ENCODE results near the gene TRERF1. TPM values are rescaled to one million over a fixed set of nuclear protein-coding genes. Genes with fewer than 3 reads are reported as not detected.

The TRERF1 gene
- total and polyA plus RNA-seq, 9 donors, result 5.1 to 13.8 (median 9.7) TPM

DNA sequence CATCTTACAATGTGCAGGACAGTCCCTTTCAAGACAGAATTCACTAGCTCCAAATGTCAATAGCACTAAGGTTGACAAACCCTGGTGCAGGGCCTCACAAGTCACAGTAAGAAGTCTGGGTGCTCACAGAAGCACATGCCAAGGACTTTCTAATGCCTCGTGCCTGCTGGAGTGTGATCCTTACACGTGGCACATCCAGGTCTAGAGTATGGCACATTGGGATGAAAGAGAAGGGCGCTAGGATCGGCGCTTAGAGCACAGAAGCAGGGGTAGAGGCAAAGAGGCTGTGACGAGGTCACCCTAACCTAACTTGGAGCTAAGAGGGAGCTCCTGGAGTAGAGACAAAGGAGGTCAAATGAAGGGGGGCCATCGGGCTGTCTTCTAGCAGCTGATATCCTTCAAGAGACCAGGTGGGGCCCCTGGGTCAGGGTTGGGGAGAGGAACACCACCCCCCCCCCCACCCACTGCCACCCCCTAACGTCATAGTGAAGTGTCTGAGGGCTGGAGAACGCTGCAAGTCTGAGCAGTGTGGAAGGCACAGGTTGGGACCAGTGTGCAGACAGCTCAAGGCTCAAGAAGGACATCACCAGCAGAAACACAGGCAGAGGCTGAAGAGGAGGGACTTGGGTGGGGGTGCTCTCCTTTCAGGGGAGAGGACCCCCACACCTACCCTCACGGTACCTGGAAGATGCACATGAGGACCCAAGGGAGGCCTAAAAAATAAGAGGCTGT lies 136.3 kb downstream of the TRERF1 start:
- 98% methylated on average over 6 of the region's 10 CpGs for WGBS (ENCODE audit: insufficient coverage)
- no peaks in the 10 kb centered on the region for H3K9me3 ChIP-seq (replicated peaks; ENCODE audit: control insufficient read depth, low read depth, low read length)
- no peak overlapping the region for H3K27ac ChIP-seq (ENCODE audit: low read length)
- H3K4me3 ChIP-seq (ENCODE audit: low read length), result no peak overlapping the region
- H3K4me1 ChIP-seq (ENCODE audit: control insufficient read depth, insufficient read depth, low read length), result peaks cover 13% of the 10 kb centered on the region
- peaks cover 4% of the 10 kb centered on the region for H3K36me3 ChIP-seq (ENCODE audit: control insufficient read depth, insufficient read depth, low read length)
- H3K27me3 ChIP-seq (ENCODE audit: control insufficient read depth, insufficient read depth, low read length), result no peaks in the 10 kb centered on the region
- DNase-seq, result no peak

DNA sequence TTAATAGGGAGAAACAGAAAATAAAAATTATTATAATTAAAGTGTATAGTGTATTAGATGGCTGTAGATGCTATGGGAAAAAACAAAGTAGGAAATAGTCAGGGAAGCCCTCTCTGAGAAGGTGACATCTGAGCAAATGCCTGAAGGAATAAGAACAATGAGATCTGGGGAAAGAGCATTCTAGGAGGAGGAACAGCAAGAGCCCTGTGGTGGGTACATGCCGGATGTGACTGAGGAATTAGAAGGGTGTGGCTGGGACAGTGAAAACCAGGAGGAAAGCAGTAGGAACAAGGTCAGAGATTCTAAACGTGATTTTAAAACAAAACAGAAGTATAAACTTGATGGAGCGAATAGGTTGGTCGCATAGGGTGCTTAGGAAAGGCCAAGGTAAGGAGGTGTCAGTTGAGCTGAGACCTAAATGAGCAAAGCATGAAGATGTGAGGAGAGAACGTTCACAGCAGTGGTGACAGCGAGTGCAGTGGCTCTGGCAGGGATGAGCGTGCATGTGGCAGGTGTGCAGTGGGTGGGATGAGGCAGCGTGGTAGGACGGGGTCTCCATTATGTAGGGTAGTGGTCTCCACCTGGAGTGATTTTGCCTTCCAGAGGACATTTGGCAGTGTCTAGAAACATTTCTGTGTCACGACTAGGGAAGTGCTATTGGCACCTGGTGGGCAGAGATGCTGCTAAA lies 137.0 kb downstream of the TRERF1 start:
- 89% methylated on average over 9 of the region's 10 CpGs for WGBS (ENCODE audit: insufficient coverage)
- H3K27me3 ChIP-seq (ENCODE audit: control insufficient read depth, insufficient read depth, low read length), result no peaks in the 10 kb centered on the region
- no peaks in the 10 kb centered on the region for H3K9me3 ChIP-seq (replicated peaks; ENCODE audit: control insufficient read depth, low read depth, low read length)
- no peak overlapping the region for H3K27ac ChIP-seq (ENCODE audit: low read length)
- peaks cover 13% of the 10 kb centered on the region for H3K4me1 ChIP-seq (ENCODE audit: control insufficient read depth, insufficient read depth, low read length)
- H3K36me3 ChIP-seq (ENCODE audit: control insufficient read depth, insufficient read depth, low read length), result peaks cover 4% of the 10 kb centered on the region
- DNase-seq, result no peak
- H3K4me3 ChIP-seq (ENCODE audit: low read length), result no peak overlapping the region

DNA sequence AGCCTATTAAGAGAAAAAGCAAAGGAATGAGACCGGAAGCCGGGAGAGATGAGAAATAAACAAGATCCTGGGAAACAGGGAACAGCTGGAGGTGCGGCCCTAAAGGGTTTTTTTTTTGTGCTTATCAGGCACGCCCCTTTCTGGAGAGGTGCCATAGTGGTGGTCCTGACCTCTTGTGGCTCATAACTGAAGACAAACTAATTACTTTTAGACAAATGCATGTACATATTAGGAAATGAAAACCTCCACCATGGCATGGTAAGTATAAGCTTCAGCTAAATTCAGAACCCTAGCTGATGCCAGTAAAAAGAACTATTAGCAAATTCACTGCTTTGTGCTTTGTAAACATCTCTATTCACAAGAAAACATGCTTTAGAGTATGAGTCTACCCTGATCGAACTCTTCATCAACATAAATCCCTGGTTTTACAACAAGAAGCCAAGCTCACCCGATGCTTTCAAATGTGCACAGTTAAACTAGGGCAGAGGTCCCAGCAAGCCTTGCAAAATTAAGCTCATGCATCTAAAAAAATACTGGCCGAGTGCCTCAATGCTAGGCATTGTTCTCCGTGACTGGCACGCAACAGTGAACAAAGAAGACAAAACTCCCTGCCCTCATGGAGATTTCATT lies 137.7 kb downstream of the TRERF1 start:
- peaks cover 13% of the 10 kb centered on the region for H3K4me1 ChIP-seq (ENCODE audit: control insufficient read depth, insufficient read depth, low read length)
- H3K9me3 ChIP-seq (replicated peaks; ENCODE audit: control insufficient read depth, low read depth, low read length), result no peaks in the 10 kb centered on the region
- H3K27me3 ChIP-seq (ENCODE audit: control insufficient read depth, insufficient read depth, low read length), result no peaks in the 10 kb centered on the region
- no peak overlapping the region for H3K4me3 ChIP-seq (ENCODE audit: low read length)
- no peak overlapping the region for H3K27ac ChIP-seq (ENCODE audit: low read length)
- WGBS (ENCODE audit: insufficient coverage), result 59% methylated on average over 5 of the region's 9 CpGs
- peaks cover 4% of the 10 kb centered on the region for H3K36me3 ChIP-seq (ENCODE audit: control insufficient read depth, insufficient read depth, low read length)
- peak; percentile 59 for DNase-seq

DNA sequence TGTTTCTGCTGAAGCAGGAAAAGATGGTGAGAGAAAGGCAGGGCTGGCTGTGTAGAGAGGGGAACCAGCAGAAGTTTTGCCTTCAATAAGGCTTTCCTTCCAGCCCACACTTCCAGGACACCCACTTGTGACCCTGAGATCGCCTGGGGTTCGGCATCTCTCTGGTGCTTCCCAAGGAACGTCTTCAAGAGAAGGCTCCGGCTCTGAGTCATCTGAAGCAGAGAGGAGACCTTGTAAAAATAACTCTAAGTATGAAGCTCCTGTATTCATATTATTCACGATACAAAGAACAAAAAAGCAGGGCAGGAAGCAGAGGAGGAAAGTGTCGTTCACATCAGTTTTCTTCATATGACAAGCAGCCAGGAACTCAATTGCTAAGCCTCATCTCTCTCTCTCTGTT lies 138.7 kb downstream of the TRERF1 start:
- no peak for DNase-seq
- H3K9me3 ChIP-seq (replicated peaks; ENCODE audit: control insufficient read depth, low read depth, low read length), result no peaks in the 10 kb centered on the region
- no CpG with 5 or more reads among the region's 6 CpGs for WGBS (ENCODE audit: insufficient coverage)
- peaks cover 13% of the 10 kb centered on the region for H3K4me1 ChIP-seq (ENCODE audit: control insufficient read depth, insufficient read depth, low read length)
- H3K27me3 ChIP-seq (ENCODE audit: control insufficient read depth, insufficient read depth, low read length), result no peaks in the 10 kb centered on the region
- H3K4me3 ChIP-seq (ENCODE audit: low read length), result no peak overlapping the region
- H3K36me3 ChIP-seq (ENCODE audit: control insufficient read depth, insufficient read depth, low read length), result no peaks in the 10 kb centered on the region
- no peak overlapping the region for H3K27ac ChIP-seq (ENCODE audit: low read length)

DNA sequence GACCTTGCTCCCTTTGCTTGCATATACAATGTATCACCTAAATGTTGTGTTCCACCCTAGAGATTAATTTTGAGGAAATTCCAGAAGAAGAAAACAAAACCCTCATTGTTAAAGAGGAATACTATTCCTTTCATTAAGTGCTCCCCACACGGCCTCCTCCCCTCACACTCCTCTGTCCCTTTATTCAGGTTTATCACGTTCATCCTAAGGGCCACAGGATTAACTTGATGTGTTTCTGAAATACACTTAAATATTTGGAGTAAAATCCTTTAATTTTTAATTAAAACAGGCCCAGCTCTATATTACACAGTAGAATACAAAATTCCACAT lies 144.6 kb downstream of the TRERF1 start:
- Histone ChIP-seq H3K27ac (ENCODE audit: low read length) (no peak overlapping the region), H3K4me1 (ENCODE audit: control insufficient read depth, insufficient read depth, low read length) (peaks cover 19% of the 10 kb centered on the region), H3K36me3 (ENCODE audit: control insufficient read depth, insufficient read depth, low read length) (no peaks in the 10 kb centered on the region), H3K9me3 (replicated peaks; ENCODE audit: control insufficient read depth, low read depth, low read length) (no peaks in the 10 kb centered on the region), H3K27me3 (ENCODE audit: control insufficient read depth, insufficient read depth, low read length) (no peaks in the 10 kb centered on the region), H3K4me3 (ENCODE audit: low read length) (no peak overlapping the region)
- WGBS (ENCODE audit: insufficient coverage), result no CpG with 5 or more reads among the region's 2 CpGs
- DNase-seq, result no peak

DNA sequence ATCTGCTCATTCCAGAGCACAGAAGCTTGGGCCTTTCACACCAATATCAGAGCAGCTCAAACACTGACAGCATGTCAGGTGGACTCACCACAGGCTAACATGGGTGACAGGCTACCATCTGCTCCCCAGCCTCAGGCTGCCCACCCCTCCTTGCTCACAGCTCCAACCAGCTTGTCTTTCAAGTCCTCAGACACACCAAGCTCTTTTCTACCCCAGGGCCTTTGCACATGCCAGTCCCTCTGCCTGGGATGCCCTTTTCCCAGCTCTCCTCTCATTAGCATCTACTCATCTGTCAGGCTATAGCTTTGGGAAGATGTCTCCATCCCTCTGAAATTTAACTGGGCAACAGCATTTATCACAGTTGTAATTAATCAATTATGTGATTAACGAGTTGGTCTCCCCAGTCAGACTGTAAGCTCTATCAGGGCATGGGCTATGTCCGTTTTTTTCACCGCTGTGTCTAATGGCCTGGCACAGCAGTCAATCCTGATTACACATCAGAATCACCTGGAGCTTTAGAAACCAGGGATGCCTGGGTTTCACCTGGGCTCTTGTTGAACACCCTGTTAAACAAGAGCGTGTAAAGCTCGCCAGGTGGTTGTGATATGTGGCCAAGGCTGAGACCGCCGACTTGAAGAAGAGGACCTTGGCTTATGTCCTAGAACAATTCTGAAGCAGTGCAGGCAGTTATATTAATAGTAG lies 145.1 kb downstream of the TRERF1 start:
- 72% methylated on average over 7 of the region's 7 CpGs for WGBS (ENCODE audit: insufficient coverage)
- no peak overlapping the region for H3K27ac ChIP-seq (ENCODE audit: low read length)
- no peak for DNase-seq
- peaks cover 19% of the 10 kb centered on the region for H3K4me1 ChIP-seq (ENCODE audit: control insufficient read depth, insufficient read depth, low read length)
- no peaks in the 10 kb centered on the region for H3K36me3 ChIP-seq (ENCODE audit: control insufficient read depth, insufficient read depth, low read length)
- H3K27me3 ChIP-seq (ENCODE audit: control insufficient read depth, insufficient read depth, low read length), result no peaks in the 10 kb centered on the region
- no peak overlapping the region for H3K4me3 ChIP-seq (ENCODE audit: low read length)
- H3K9me3 ChIP-seq (replicated peaks; ENCODE audit: control insufficient read depth, low read depth, low read length), result no peaks in the 10 kb centered on the region

DNA sequence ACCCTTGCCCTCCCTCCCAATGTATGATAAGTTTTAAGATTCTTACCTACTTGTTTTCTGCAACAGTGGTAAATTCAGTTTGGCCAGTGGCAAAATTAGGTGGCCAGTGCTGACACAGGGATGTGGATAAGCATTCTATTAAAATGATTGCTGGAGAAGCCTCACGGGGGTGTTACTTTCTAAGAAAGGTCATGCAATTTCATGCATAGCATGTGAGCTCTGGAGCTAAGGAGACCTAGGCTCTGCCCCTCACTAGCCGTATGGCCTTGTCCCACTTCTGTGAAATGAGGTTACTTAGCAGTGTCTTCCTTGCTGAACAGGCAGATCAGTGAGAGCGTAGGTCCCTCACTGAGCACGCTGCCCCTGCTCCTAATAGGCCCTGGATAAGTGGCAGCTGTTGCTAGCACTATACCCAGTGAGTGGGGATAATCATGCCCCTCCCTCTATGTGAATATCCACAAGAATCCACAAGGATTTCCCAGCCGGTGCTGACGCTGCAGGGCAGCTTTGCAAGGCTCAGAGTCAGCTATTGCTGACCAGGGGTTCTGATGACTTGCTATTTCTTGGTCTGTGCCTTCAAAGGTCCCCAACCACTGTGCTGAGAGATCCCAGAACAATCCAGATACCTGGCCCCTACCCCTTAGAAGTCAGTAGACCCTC lies 147.5 kb downstream of the TRERF1 start:
- H3K9me3 ChIP-seq (replicated peaks; ENCODE audit: control insufficient read depth, low read depth, low read length), result no peaks in the 10 kb centered on the region
- 44% methylated on average over 6 of the region's 6 CpGs for WGBS (ENCODE audit: insufficient coverage)
- no peak overlapping the region for H3K27ac ChIP-seq (ENCODE audit: low read length)
- peaks cover 6% of the 10 kb centered on the region for H3K36me3 ChIP-seq (ENCODE audit: control insufficient read depth, insufficient read depth, low read length)
- no peak overlapping the region for H3K4me3 ChIP-seq (ENCODE audit: low read length)
- H3K27me3 ChIP-seq (ENCODE audit: control insufficient read depth, insufficient read depth, low read length), result no peaks in the 10 kb centered on the region
- peaks cover 19% of the 10 kb centered on the region for H3K4me1 ChIP-seq (ENCODE audit: control insufficient read depth, insufficient read depth, low read length)
- peak; percentile 40 for DNase-seq

DNA sequence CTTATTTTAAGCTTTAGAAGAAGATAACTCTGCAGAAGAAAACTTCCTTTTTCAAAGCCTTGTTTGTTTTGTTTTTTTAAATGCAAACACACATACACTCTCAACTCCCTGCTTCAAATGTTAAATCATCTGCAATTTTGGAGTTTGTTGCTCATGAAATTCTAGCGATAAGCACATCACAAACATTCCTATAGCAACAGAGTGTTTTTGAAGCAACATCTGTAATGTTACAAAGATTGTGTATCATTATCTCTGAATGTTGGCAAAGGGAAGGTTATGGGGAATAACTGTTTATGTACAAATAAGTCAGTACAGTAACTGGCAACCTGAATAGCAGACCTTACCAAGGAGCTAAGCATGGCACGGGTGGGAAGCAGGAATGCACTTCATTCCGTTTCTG lies 149.3 kb downstream of the TRERF1 start:
- Histone ChIP-seq H3K4me3 (ENCODE audit: low read length) (no peak overlapping the region), H3K27me3 (ENCODE audit: control insufficient read depth, insufficient read depth, low read length) (no peaks in the 10 kb centered on the region), H3K27ac (ENCODE audit: low read length) (peak overlapping the region; percentile 7), H3K9me3 (replicated peaks; ENCODE audit: control insufficient read depth, low read depth, low read length) (no peaks in the 10 kb centered on the region), H3K4me1 (ENCODE audit: control insufficient read depth, insufficient read depth, low read length) (peaks cover 19% of the 10 kb centered on the region), H3K36me3 (ENCODE audit: control insufficient read depth, insufficient read depth, low read length) (peaks cover 6% of the 10 kb centered on the region)
- no CpG with 5 or more reads among the region's 3 CpGs for WGBS (ENCODE audit: insufficient coverage)
- peak; percentile 45 for DNase-seq

DNA sequence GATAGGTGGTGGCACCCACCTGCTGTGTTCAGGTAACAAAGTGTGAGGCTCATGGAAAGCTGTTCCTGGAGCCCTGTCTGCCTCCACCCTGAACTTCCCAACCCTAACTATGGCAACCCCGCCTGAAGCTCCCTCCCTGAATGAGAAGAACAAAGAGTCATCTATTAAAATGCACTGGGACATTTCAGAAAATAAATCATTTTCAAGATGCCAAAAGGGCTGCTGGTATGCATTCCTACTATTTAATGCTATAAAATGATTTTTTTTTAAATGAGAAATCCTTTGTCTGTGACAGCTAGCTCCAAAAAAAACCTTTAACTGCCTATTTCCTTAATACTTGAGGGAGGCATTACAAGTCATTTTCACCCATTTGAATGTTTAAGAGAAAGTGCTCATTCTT lies 149.7 kb downstream of the TRERF1 start:
- H3K27me3 ChIP-seq (ENCODE audit: control insufficient read depth, insufficient read depth, low read length), result no peaks in the 10 kb centered on the region
- H3K4me3 ChIP-seq (ENCODE audit: low read length), result no peak overlapping the region
- peaks cover 6% of the 10 kb centered on the region for H3K36me3 ChIP-seq (ENCODE audit: control insufficient read depth, insufficient read depth, low read length)
- WGBS (ENCODE audit: insufficient coverage), result no CpG with 5 or more reads among the region's 1 CpG
- no peaks in the 10 kb centered on the region for H3K9me3 ChIP-seq (replicated peaks; ENCODE audit: control insufficient read depth, low read depth, low read length)
- peaks cover 19% of the 10 kb centered on the region for H3K4me1 ChIP-seq (ENCODE audit: control insufficient read depth, insufficient read depth, low read length)
- no peak for DNase-seq
- H3K27ac ChIP-seq (ENCODE audit: low read length), result no peak overlapping the region

DNA sequence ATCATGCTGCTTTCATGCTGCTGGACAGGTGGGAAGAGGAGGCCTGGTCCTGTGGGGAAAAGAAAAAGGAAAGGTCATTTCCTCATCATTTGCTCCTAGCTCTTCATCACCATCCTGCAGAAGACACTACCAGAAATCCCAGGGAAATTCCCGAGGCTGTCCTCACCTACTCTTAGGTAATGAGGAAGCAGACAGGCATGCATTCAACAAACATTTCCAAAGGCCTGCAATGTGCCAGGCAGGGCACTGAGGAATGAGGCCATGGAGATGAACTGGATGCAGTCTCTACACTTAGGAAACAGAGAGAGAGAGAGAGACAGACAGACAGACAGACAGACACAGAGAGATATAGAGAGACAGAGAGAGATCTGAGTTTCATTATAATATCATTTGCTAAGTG lies 151.0 kb downstream of the TRERF1 start:
- Histone ChIP-seq H3K27ac (ENCODE audit: low read length) (no peak overlapping the region), H3K36me3 (ENCODE audit: control insufficient read depth, insufficient read depth, low read length) (peaks cover 6% of the 10 kb centered on the region), H3K4me3 (ENCODE audit: low read length) (no peak overlapping the region), H3K9me3 (replicated peaks; ENCODE audit: control insufficient read depth, low read depth, low read length) (no peaks in the 10 kb centered on the region), H3K27me3 (ENCODE audit: control insufficient read depth, insufficient read depth, low read length) (no peaks in the 10 kb centered on the region), H3K4me1 (ENCODE audit: control insufficient read depth, insufficient read depth, low read length) (peaks cover 19% of the 10 kb centered on the region)
- DNase-seq, result no peak
- no CpG with 5 or more reads among the region's 1 CpG for WGBS (ENCODE audit: insufficient coverage)

Data from muscle of leg (tissue), 11 donors.